Loucy (cell line): ENCODE data around the gene ZNF605.

Experiments
- H2AFZ ChIP-seq: fragments of 200-600 bp; sonication (generic); 2 replicates; pipeline ENCODE4 v1.6.0; 2016; ENCODE audit warnings: antibody characterized with exemption, mild to moderate bottlenecking, low read length, moderate library complexity
- H3F3A ChIP-seq: fragments of 200-600 bp; 2 replicates; pipeline ENCODE4 v1.6.0; 2016; ENCODE audit warnings: antibody characterized with exemption, low read depth, mild to moderate bottlenecking
- H3K27me3 ChIP-seq: fragments of 200-600 bp; sonication (generic); 2 replicates; pipeline ENCODE4 v1.6.1; 2014; ENCODE audit warnings: low read length, mild to moderate bottlenecking; ENCODE audit not compliant: insufficient read depth, poor library complexity, severe bottlenecking
- H3K36me3 ChIP-seq: fragments of 200-600 bp; sonication (generic); 2 replicates; pipeline ENCODE4 v1.6.1; 2016; ENCODE audit warnings: low read length; ENCODE audit not compliant: insufficient read depth
- H3K4me1 ChIP-seq: fragments of 200-600 bp; sonication (generic); 2 replicates; pipeline ENCODE4 v1.5.1; 2014; ENCODE audit warnings: low read length, mild to moderate bottlenecking; ENCODE audit not compliant: insufficient read depth, poor library complexity, severe bottlenecking
- H3K4me2 ChIP-seq: fragments of 200-600 bp; sonication (generic); 2 replicates; pipeline ENCODE4 v1.6.0; 2014; ENCODE audit warnings: antibody characterized with exemption, low read length, low read depth, mild to moderate bottlenecking; ENCODE audit not compliant: poor library complexity, severe bottlenecking
- H3K4me3 ChIP-seq: fragments of 200-600 bp; sonication (generic); 2 replicates; pipeline ENCODE4 v1.5.1; 2014; ENCODE audit warnings: low read length, mild to moderate bottlenecking, mixed read lengths; ENCODE audit not compliant: poor library complexity, severe bottlenecking
- H3K79me2 ChIP-seq: fragments of 200-600 bp; sonication (generic); 2 replicates; pipeline ENCODE4 v1.6.1; 2014; ENCODE audit warnings: low read length; ENCODE audit not compliant: insufficient read depth
- H3K9ac ChIP-seq: fragments of 200-600 bp; sonication (generic); 2 replicates; pipeline ENCODE4 v1.6.0; 2014; ENCODE audit warnings: mild to moderate bottlenecking, low read depth, low read length, moderate library complexity; ENCODE audit not compliant: poor library complexity, severe bottlenecking
- H3K9me2 ChIP-seq: fragments of 200-600 bp; sonication (generic); replicated peaks from 2 replicates; pipeline ENCODE4 v1.6.1; 2016; ENCODE audit warnings: low read depth, low read length, mixed read lengths
- H3K9me3 ChIP-seq: fragments of 200-600 bp; sonication (generic); 2 replicates; pipeline ENCODE4 v1.6.1; 2014; ENCODE audit warnings: mild to moderate bottlenecking, antibody characterized with exemption, low read length, low read depth; ENCODE audit not compliant: insufficient read depth
- H4K20me1 ChIP-seq: fragments of 200-600 bp; sonication (generic); 2 replicates; pipeline ENCODE4 v1.6.0; 2014; ENCODE audit warnings: antibody characterized with exemption, low read length, mild to moderate bottlenecking; ENCODE audit not compliant: insufficient read depth, poor library complexity, severe bottlenecking
- CTCF ChIP-seq: fragments of 200-600 bp; sonication (generic); conservative IDR thresholded peaks from 2 replicates; pipeline ENCODE4 v1.5.1; 2014; ENCODE audit warnings: mild to moderate bottlenecking, antibody characterized with exemption, low read length
- EZH2phosphoT487 ChIP-seq: fragments of 200-600 bp; IDR thresholded peaks from 2 replicates; pipeline ENCODE4 v1.6.1; 2018; ENCODE audit warnings: antibody characterized with exemption, mild to moderate bottlenecking, moderate library complexity, borderline replicate concordance

Gene ZNF605

GRCh38 chr12:132874175-132874574, 81.9 kb downstream of the ZNF605 start:
- TF ChIP-seq CTCF: no peak
- TF ChIP-seq EZH2phosphoT487: no peak
- no peak overlapping the region for H3K9ac ChIP-seq
- H2AFZ ChIP-seq: no peak overlapping the region
- no peak overlapping the region for H3K4me2 ChIP-seq
- H3F3A ChIP-seq: no peaks in the 10 kb centered on the region
- H3K27me3 ChIP-seq: no peaks in the 10 kb centered on the region
- no peaks in the 10 kb centered on the region for H4K20me1 ChIP-seq
- no peaks in the 10 kb centered on the region for H3K36me3 ChIP-seq
- H3K9me2 ChIP-seq: no peaks in the 10 kb centered on the region
- no peak overlapping the region for H3K4me3 ChIP-seq
- no peaks in the 10 kb centered on the region for H3K79me2 ChIP-seq
- H3K4me1 ChIP-seq: no peaks in the 10 kb centered on the region
- H3K9me3 ChIP-seq: peaks cover 12% of the 10 kb centered on the region; the same call in 1 of the 2 replicates

GRCh38 chr12:132873724-132874123, 82.4 kb downstream of the ZNF605 start:
- no peak overlapping the region for H3K9ac ChIP-seq
- no peaks in the 10 kb centered on the region for H3K36me3 ChIP-seq

DNA sequence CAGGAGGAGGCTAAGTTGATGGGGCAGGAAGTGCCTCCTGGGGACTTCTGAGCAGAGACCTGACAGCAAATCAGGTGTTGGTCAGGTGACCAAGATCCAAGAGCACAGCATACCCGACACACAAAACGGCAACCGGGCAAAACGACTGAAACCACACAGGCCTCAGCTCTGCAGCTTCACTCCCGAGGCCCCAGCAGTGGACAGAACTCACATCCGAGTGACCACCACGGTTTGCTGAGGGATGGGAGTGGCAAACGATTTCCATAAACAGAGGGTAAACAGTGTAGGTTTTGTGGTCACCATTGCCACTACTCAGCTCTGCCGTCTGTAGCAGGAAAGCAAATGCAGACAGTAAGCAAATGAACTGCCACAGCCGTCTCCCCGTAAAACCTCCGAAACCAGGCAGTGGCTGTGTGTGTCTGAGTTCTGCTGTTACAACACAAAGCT, 83.1 kb downstream of the ZNF605 start:
- H3K4me2 ChIP-seq: no peak overlapping the region
- peaks cover 12% of the 10 kb centered on the region; the same call in 1 of the 2 replicates for H3K9me3 ChIP-seq
- no peaks in the 10 kb centered on the region for H3F3A ChIP-seq
- H3K9me2 ChIP-seq: no peaks in the 10 kb centered on the region
- TF ChIP-seq CTCF (no peak), EZH2phosphoT487 (no peak)
- no peak overlapping the region for H3K4me3 ChIP-seq
- H3K79me2 ChIP-seq: no peaks in the 10 kb centered on the region
- no peak overlapping the region for H2AFZ ChIP-seq
- H3K27me3 ChIP-seq: no peaks in the 10 kb centered on the region
- H4K20me1 ChIP-seq: no peaks in the 10 kb centered on the region
- H3K36me3 ChIP-seq: no peaks in the 10 kb centered on the region
- no peak overlapping the region for H3K9ac ChIP-seq
- H3K4me1 ChIP-seq: no peaks in the 10 kb centered on the region

More at GRCh38 chr12:132873724-132874123, 82.4 kb downstream of the ZNF605 start:
- Histone ChIP-seq H3K9me2 (no peaks in the 10 kb centered on the region), H2AFZ (no peak overlapping the region), H3K27me3 (no peaks in the 10 kb centered on the region), H3F3A (no peaks in the 10 kb centered on the region), H4K20me1 (no peaks in the 10 kb centered on the region), H3K4me3 (no peak overlapping the region), H3K4me1 (no peaks in the 10 kb centered on the region), H3K9me3 (peaks cover 12% of the 10 kb centered on the region; the same call in 1 of the 2 replicates), H3K4me2 (no peak overlapping the region), H3K79me2 (no peaks in the 10 kb centered on the region)
- TF ChIP-seq CTCF: no peak
- no peak for TF ChIP-seq EZH2phosphoT487
